PC-9 (cell line): ENCODE results near the gene RNF31. TPM values are rescaled to one million over a fixed set of nuclear protein-coding genes. Genes with fewer than 3 reads are reported as not detected.

Source experiments
- BruUV-seq: library from RNA; stranded (reverse); fragments of 400-500 nt; replicated peaks from 2 replicates; lab custom pipeline; 2021; lab: Mats Ljungman, UMichigan
- CTCF ChIA-PET: fragments of 300-600 bp; sonication (Branson Sonifier 250); formaldehyde crosslinking; loops from one replicate; lab custom pipeline; 2022; ENCODE audit warnings: antibody characterized with exemption; lab: Charles Lee
- POLR2A ChIA-PET: fragments of 300-600 bp; sonication (Branson Sonifier 250); formaldehyde crosslinking; loops from one replicate; lab custom pipeline; 2022; ENCODE audit warnings: antibody characterized with exemption; ENCODE audit not compliant: unreplicated experiment; lab: Charles Lee
- DNase-seq, 2 experiments: peaks; one replicate each; pipeline versions ENCODE4 v3.0.0 to v3.0.0-alpha.2; 2015 to 2022; ENCODE audit warnings: mixed read lengths in 1 of 2
- H2AFZ ChIP-seq: fragments of 200-600 bp; sonication (generic); 2 replicates; pipeline ENCODE4 v1.8.1; 2017; ENCODE audit warnings: antibody characterized with exemption
- H3F3A ChIP-seq: fragments of 200-600 bp; sonication (generic); 2 replicates; pipeline ENCODE4 v1.8.1; 2017; ENCODE audit warnings: antibody characterized with exemption, mild to moderate bottlenecking, low read depth; ENCODE audit not compliant: insufficient read depth
- H3K27ac ChIP-seq: fragments of 200-600 bp; sonication (generic); 2 replicates; pipeline ENCODE4 v1.6.1; 2016; ENCODE audit warnings: mixed run types
- H3K27me3 ChIP-seq: fragments of 200-600 bp; sonication (generic); 2 replicates; pipeline ENCODE4 v1.6.1; 2016; ENCODE audit warnings: low read depth, mixed run types; ENCODE audit not compliant: insufficient read depth
- H3K36me3 ChIP-seq: fragments of 200-600 bp; sonication (generic); 2 replicates; pipeline ENCODE4 v1.6.1; 2016; ENCODE audit warnings: low read depth, mixed run types
- H3K4me1 ChIP-seq: fragments of 200-600 bp; sonication (generic); replicated peaks from 2 replicates; pipeline ENCODE4 v1.6.1; 2016; ENCODE audit warnings: mixed run types; ENCODE audit not compliant: insufficient read depth
- H3K4me2 ChIP-seq: fragments of 200-600 bp; sonication (generic); 2 replicates; pipeline ENCODE4 v1.6.1; 2017; ENCODE audit warnings: mixed run types
- H3K4me3 ChIP-seq: fragments of 200-600 bp; sonication (generic); 2 replicates; pipeline ENCODE4 v1.6.1; 2016; ENCODE audit warnings: mixed run types
- H3K79me2 ChIP-seq: fragments of 200-600 bp; sonication (generic); 2 replicates; pipeline ENCODE4 v1.6.1; 2017; ENCODE audit warnings: low read depth, mixed run types
- H3K9me2 ChIP-seq: fragments of 200-600 bp; sonication (generic); 2 replicates; pipeline ENCODE4 v1.8.1; 2017; ENCODE audit warnings: mild to moderate bottlenecking; ENCODE audit not compliant: insufficient read depth
- H3K9me3 ChIP-seq: fragments of 200-600 bp; sonication (generic); 2 replicates; pipeline ENCODE4 v1.8.1; 2016; ENCODE audit warnings: low read depth; ENCODE audit not compliant: insufficient read depth
- H4K20me1 ChIP-seq: fragments of 200-600 bp; sonication (generic); 2 replicates; pipeline ENCODE4 v1.8.1; 2017; ENCODE audit not compliant: insufficient read depth
- CTCF ChIP-seq: fragments of 200-600 bp; sonication (generic); conservative IDR thresholded peaks from 2 replicates; pipeline ENCODE4 v1.6.1; 2017; ENCODE audit warnings: mixed run types, antibody characterized with exemption, mild to moderate bottlenecking, moderate library complexity
- EZH2 ChIP-seq: fragments of 200-600 bp; sonication (generic); IDR thresholded peaks from 2 replicates; pipeline ENCODE4 v1.8.0; 2017; ENCODE audit warnings: antibody characterized with exemption, low read depth
- intact Hi-C: fragments of 100-400 bp; cut with micrococcal nuclease; formaldehyde crosslinking; loops from one replicate; pipeline ENCODE4 v1.10.0; 2022; ENCODE audit not compliant: unreplicated experiment
- total RNA-seq: library from RNA; stranded (reverse); gene quantifications from 2 replicates; pipeline ENCODE4 v1.2.3, GENCODE V29; 2021

The RNF31 gene
- total RNA-seq, 1 experiment from 2014 or later = 44.6 TPM

DNA sequence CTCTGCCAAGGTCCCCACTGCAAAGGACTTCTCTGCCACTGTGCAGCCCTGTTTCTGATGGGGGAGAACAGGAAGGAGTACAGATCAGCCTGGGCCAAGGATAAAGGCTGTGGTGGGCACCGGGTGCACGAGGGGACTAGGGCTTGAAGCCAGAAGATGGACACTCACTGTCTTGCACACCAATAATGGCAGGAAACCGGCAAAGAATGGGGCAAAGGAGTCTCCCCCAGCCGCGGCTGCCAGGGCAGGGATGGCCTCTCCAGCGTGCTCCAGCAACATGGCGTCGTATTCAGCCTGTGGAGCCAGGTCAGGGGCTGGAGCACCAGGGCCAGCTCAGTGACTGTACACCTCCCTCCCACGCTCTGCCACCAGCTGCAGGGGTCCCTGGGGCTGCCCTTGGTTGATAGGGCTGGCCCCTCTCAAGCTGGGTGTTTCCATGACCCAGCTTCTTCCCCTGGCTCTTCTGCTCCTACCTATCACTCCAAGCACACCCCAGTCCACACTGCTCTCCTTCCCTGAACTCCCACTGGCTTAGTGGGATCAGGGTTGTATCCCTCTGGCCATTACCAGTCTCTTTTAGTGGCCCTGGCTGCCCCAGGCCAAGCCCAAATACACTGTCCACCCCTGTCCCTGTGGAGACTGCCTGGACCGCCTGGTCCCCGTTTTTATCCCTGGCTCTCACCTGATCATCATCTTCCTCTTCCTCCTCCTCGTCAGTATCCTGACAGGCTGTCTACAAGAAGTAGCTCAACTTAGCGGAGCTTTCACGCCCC is 35.0 kb downstream of the RNF31 start:
- Histone ChIP-seq H3K9me2 (no peaks in the 10 kb centered on the region), H3K36me3 (no peaks in the 10 kb centered on the region), H3K27me3 (no peaks in the 10 kb centered on the region), H4K20me1 (no peaks in the 10 kb centered on the region; the same call in 1 of the 2 replicates), H2AFZ (no peak overlapping the region), H3K27ac (no peak overlapping the region), H3K79me2 (peaks cover 6% of the 10 kb centered on the region; the same call in 1 of the 2 replicates), H3K9me3 (no peaks in the 10 kb centered on the region), H3F3A (no peaks in the 10 kb centered on the region), H3K4me1 (no peaks in the 10 kb centered on the region), H3K4me3 (no peak overlapping the region), H3K4me2 (no peak overlapping the region)
- intact Hi-C loops = no loop called here
- CTCF ChIA-PET = no interaction called here
- no TSS peak for BruUV-seq
- no peak for DNase-seq
- TF ChIP-seq CTCF (no peak), EZH2 (no peak)
- POLR2A ChIA-PET = no interaction called here

DNA sequence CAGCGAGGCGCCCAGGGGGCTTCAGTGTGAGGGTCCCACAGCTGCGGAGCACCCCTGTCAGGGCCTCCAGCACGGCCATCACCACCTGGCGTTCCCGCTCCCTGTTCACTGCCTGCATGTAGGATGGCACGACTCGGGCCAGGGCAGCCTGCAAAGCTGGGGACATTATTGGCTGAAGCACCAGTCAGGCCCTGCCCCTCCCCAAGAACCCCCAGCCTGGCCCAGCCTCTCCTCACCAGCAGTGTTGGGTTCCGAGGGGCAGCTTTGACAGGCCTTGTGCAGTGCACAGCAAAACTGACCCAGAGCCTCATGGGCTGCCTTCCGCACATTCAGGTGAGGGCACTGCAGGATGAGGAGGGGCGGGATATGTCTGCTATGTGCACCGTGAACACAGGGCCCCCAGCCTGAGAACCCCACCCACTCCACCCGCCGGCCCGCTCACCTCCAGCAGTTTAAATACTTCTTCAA is 35.8 kb downstream of the RNF31 start:
- Histone ChIP-seq H3K4me2 (no peak overlapping the region), H3K4me1 (peaks cover 6% of the 10 kb centered on the region), H3K27me3 (no peaks in the 10 kb centered on the region), H4K20me1 (no peaks in the 10 kb centered on the region; the same call in 1 of the 2 replicates), H3K36me3 (no peaks in the 10 kb centered on the region), H3F3A (no peaks in the 10 kb centered on the region), H3K79me2 (peaks cover 13% of the 10 kb centered on the region), H3K27ac (no peak overlapping the region), H2AFZ (no peak overlapping the region), H3K9me2 (no peaks in the 10 kb centered on the region), H3K4me3 (no peak overlapping the region), H3K9me3 (no peaks in the 10 kb centered on the region)
- BruUV-seq = no TSS peak
- no peak for TF ChIP-seq CTCF
- TF ChIP-seq EZH2 = no peak
- no peak for DNase-seq
- intact Hi-C loops = no loop called here
- CTCF ChIA-PET = no interaction called here
- POLR2A ChIA-PET = interaction anchor here (0.8 kb wide), 1 partner anchor 33 kb away, joined by 4 read pairs; no protein-coding TSS in a partner anchor

DNA sequence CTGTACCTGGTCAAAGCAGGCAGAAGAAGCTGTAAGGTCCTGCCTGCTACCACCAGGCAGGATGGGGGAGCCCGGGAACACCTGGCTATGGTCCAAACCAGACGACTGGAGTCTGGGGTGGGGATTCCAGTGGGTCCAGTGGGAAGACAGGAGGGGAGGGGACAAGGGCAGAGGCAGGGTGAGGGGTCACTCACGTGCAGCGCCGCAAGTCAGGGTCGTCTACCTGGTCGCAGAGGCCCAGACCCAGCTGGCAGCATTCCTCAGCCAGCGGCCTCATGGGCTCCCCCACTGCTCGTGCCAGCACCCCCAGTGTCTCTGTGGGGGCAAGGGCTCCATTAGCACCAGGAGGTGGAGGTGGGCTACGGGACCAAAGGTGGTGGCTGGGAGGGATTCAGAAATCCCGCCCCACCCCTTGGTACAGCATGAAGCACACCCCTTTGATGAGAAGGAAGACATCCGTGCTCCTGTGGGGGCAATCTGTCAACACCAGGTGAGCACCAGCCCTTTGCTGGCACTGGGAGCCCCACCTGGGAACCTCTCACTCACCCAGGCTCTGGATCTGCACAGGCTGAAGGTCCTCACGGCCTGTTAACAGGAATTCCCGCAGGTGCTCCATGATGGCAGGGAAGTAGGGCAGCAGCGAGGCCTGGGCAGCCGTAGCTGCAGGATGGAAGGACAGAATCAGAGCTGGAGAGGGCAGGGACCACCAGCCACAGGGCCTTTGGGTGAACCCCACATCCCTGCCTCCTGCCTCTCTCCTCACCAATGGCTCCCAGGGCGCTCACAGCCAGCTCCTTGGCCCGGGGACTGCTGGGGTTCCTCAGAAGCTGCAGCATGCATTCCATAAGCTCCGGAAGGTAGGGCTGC is 37.0 kb downstream of the RNF31 start:
- ChIA-PET POLR2A (no interaction called here), CTCF (no interaction called here)
- Histone ChIP-seq H2AFZ (no peak overlapping the region), H3F3A (peaks cover 3% of the 10 kb centered on the region; the same call in 1 of the 2 replicates), H4K20me1 (no peaks in the 10 kb centered on the region), H3K79me2 (peaks cover 13% of the 10 kb centered on the region), H3K4me1 (peaks cover 10% of the 10 kb centered on the region), H3K4me3 (no peak overlapping the region), H3K36me3 (no peaks in the 10 kb centered on the region), H3K4me2 (no peak overlapping the region), H3K9me3 (no peaks in the 10 kb centered on the region), H3K27me3 (no peaks in the 10 kb centered on the region), H3K9me2 (no peaks in the 10 kb centered on the region), H3K27ac (no peak overlapping the region)
- no TSS peak for BruUV-seq
- TF ChIP-seq EZH2 (no peak), CTCF (no peak)
- intact Hi-C loops = no loop called here
- DNase-seq = no peak
